NK-92 (cell line): ENCODE measurements around the gene ZBTB43.

ENCODE experiments used
- DNase-seq: peaks from one replicate; lab custom pipeline; 2025; ENCODE audit not compliant: unreplicated experiment; lab: John Stamatoyannopoulos, UW

The ZBTB43 gene

DNA sequence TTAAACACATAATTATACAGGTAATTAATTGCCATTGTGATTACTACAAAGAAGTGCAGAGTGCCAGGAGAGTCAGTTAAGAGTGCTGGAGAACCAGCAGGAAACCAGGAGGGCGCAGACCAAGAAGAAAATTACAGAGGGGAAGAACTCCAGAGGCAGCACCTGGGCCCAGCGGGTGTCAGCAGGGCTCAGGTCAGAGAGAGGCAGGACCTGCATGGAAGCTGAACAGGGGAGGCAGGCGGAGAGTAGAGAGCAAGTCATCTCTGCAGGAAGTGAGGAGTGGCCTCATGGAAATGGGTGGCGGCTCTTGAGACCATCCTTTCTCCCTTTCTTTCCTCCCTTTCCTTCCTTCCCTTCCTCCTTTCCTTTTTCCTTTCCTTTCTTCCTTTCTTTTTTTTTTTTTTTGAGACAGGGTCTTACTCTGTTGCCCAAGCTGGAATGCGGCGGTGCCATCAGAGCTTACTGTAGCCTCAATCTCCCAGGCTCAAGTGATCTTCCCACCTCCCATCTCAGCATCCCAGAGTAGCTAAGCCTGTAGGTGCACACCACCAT is 51.6 kb downstream of the ZBTB43 start:
- DNase-seq = no peak

DNA sequence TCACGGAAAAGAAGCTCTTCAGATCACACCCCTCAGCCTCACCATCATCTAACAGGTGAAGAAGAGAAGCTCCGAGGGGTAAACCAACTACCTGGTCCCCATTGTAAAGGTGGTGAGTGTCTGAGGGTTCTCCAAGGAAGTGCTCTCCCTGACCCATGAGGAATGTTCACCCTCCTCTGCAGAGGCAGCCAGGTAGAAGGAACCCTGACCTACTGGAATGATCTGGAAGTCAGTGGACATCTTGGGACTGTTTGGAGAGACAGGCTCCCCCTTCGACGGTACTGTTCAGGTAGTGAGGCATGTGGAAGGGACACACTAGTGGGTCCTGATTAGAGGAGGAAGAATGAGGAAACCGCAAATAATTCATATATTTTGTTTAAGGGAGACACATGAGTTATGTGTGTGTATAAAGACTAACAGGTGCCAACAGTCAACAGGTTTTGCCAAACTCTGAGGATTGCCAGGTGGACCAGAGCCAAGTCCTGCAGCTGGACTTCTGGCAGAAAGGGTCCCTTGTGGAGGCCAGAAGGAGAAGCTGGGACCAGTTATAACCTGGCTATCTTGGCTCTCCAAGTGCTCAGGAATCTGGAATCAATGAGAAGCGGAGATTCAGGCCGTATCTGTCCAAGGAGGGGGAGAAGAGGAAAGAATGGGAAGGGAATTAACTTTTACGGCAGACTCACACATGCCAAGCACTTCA is 52.6 kb downstream of the ZBTB43 start:
- DNase-seq = no peak

DNA sequence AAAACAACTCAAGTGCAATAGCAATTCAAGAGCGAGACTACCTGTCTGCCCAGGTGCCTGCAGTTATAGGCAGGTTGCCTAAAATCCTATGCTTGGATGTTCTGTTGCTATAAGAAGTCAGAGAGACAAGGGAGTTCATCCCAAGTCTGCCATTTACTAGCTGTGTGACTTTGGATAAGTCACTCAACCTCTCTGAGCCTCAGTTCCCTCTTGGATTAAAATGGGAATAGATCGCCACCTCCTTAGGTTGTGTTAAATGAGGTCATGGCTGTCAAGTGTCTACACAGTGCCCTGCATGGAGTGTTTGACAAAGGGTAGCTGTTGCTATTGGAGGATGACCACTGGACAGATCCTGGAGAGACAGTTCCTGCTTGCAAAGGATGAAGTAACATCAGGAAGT is 54.3 kb downstream of the ZBTB43 start:
- no peak for DNase-seq

DNA sequence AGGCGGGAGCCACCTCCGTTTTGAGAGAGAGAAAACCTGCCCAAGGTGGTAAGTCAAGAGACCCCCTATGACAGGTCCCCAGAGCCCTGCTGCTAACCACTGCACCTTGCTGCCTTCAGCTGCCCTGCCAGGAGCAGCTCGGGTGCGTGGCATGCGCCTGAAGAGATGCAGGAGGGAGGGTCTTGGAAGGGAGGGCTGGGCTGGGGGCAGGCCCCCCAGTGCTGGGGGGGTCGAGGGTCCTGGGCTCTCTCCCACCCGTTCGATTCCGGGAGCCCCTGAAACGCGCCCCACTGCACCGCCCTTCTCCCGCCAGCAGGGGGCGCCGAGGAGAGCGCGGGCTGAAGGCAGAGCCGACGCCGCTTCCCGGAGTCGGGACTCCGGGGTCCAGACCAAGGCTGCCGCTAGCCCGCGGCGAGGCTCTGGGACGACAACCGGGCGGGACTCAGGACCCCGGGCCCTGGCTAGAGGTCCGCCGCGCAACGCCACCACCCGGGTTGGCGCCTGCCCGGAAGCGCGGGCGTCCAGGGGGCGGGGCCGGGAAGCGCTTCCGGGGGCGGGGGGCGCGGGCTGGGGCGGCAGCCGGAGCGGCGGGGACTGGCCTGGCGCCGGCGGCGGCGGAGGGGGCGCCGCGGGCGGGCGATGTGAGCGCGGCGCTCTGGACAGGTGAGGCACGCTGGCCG is 55.4 kb downstream of the ZBTB43 start, which contains the start of gene ZBTB34:
ZBTB34 (plus strand) TSS at position 563 of the 680 bp plus-strand sequence. CDS start 18,761 bp downstream, outside the sequence.
- DNase-seq = no peak

DNA sequence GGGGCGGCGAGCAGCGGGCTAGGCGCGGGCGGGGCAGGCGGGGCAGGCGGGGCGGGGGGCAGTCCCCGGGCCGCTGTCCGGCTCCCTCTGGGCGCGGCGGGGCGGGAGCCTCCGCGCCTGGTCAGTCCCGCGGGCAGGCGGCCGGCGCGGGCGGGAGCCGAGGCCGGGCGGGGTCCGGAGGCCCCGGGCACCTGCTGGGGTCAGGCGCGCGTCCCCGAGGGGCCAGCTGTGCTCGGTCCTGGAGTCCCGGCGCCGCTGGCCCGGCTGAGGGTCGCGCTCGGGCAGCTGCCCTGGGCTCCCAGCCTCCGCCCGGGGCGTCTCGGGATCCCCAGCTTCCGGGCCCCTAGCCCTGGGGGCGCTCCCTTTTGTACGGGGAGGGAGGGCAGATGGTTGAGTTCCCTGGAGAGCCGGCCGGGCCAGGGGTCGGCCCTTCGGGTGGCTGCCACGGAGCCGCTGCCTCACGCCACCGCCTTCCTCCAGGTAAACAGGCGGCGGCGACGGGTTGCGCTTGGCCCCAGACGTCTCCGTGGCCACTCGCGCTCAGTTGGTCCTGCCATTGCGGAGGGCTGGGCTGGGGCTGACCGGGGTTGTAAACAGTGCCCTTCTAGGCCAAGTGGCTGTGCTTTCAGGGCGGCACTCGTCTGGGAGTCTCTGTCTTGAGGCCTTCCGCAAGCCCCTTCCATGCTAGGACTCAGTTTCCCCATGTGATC is 56.1 kb downstream of the ZBTB43 start:
- no peak for DNase-seq

DNA sequence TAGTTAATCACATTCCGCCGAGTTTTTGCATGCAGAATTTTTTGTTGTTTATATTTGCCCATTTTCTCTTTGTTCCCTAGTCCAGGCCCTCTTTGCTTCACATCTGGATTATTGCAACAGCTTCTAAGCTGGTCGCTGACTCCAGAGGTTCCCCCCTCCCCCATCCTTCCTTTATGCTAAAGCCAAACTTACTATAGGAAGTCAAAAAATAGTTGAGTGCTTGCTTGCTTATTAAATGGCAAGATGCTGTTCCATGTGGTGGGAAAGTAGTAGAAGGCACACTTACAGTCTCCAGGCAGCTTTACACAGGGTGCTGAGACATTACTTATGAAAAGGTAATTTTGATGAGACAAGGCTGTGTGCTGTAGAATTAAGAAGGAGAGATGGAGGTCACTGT is 56.9 kb downstream of the ZBTB43 start:
- DNase-seq = no peak

DNA sequence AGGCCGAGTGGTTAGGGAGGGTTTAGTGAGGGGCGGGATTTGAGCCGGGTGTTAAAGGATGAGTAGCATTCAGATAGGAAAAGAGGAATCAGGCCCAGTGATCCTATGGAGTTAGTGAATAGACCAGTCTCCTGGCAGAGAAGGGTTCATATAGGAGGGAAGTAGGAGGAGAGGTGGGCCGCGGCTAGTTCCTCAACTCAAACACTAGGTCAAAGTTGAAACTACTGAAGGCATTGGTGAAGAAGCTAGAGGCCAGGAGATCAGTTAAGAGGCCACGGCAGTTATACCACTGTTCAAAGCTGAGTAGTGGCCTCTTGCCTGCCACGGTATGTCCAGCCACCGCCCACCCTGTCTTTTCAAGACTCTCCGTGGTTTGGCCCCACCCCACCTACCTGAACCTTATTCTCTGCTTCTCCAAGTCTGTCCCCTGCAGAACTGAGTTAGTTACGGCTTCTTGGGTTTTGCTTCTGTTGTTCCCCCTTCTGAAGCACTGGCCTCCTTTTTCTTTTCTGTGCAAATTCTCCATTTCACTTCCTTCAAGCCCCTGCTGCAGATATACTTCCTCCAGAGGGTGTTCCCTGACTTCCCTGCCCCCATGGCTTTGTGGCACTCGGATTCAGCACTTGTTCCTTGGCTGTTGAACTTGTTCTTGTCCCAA is 57.4 kb downstream of the ZBTB43 start:
- DNase-seq = no peak

DNA sequence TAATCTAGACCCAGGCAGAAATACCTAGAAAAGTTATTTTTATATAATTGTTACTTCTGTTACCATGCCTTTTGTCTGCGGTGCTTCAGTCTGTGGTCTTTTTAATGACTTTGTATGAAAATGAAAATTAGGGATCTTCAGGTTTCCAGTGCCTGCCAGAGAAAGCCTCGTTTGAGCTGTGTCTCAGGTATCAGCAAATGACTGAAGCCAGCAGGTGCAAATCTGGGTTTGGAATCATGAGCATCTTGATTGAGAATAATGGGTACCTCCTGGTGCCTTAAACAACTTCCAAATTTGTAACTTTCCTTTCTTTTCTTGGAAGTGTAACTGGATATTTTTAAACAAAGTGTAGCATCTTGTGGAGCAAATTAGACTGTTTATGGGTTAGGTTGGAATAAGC is 59.9 kb downstream of the ZBTB43 start:
- no peak for DNase-seq

DNA sequence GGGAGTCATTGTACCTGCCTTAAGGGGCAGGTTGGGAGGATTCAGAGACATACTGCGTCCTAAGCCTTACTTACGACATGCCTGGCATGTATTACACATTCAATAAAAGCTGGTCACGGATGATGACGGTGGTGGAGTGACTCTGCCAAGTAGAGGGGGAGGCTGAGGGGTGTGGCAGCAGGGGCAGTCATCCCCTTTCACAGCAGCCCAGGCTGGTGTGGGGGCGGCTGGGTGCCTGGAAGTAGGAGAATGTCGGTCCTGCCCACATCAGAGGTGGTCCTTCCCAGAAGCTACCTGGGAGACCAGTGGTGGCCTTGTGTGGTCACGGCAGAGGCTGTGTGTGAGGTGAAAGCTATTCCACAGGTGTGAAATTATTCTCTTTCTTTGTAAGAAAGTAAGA is 64.5 kb downstream of the ZBTB43 start:
- DNase-seq = no peak

DNA sequence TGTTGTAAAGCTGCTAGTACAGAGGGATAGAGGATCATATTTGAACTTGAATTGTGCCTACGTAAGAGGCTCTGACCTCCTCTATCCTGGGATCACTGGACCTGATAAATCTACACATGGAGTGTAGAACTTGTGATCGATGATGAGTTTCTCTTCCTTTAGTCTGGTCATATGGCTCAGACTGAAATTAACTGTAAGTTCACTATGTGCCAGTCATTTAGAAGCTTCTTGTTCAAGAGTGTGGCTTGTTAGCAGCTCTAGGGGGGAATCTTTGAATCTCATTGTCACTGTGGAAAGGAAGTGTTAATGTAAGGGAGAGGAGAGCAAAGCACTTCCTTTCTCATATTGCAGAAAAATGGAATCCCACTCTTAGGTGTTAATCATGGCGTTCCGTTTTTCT is 67.7 kb downstream of the ZBTB43 start:
- DNase-seq = no peak

DNA sequence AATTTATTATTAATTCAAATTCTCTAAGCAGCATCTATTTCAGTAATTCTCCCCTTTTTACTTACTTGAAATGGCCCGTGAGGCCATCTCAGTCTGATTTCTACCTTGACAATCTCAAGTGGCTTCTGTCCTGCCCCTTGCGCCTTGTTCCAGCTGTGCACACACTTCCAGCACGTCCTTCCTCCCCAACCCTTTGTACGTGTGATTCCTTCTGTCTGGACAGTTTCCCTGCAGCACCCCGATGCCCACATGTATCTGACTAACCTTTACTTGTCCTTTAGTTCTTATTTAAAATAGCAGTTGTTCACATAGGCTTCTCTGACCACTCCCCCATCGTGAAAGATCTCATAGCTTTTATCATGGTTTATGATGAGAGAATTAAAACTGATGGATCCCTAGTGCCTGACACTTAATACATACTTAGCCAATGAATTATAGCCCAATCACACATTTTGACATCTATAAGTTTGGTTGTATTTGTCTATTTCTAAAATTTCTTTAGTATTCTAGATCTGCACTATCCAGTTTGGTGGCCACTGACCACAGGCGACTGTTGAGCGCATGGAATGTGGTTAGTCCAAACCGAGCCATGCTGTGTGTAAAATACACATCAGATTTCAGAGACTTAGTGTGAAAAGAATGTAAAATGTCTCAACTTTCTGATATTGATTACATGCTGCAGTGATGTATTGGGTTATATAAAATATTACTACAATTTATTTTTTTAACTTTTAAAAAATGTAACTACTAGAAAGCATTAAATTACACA is 69.9 kb downstream of the ZBTB43 start:
- no peak for DNase-seq

DNA sequence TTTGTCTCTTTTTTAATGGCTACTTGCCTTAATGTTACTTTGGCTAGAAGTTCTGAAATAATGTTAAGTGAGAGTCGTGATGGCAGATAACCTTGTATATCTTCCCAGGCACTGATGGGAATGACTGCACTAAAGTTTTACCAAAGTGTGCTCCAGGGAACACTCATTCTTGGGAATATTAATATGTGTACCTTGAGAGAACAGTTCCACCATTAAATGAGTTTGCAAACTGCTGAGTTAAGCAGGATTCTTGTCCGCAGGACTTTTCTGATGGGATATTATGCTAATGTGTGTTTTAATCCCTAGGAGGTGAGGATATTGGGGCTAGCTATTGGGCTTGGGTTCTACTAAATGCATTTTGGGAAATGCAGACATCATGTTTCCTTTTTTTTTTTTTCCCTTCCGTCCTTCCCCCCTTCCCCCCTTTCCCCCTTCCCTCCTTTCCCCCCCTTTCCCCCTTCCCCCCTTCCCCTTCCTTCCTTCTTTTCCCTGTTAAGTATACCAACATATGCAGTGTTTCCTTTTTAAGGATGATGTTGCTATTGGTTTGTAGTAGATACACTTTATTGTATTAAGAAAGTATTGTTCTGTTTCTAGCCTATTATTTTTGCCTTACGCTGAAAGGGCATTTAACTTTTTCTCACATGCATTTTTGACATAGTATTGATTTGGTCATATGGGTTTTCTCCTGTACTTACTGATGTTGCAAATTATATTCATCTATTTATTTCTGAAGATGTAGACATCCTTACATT is 71.1 kb downstream of the ZBTB43 start:
- no peak for DNase-seq

DNA sequence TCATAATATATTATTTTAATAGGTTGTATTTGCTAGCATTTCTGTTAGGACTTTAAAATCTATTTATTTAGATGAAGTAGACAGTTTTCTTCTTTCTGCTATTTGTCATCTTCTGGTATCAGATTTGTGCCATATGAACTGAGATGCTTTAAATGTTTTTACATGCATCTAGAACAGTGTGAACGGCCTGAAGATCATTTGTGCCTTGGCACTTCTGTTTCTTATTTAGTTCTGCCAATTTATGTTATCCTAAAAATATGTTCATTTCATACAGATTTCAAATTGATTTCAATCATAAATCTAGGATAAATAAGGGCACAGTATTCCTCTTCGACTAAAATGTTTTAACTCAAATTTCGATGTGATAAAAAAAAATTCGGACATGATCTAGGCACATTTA is 71.7 kb downstream of the ZBTB43 start:
- DNase-seq = no peak

DNA sequence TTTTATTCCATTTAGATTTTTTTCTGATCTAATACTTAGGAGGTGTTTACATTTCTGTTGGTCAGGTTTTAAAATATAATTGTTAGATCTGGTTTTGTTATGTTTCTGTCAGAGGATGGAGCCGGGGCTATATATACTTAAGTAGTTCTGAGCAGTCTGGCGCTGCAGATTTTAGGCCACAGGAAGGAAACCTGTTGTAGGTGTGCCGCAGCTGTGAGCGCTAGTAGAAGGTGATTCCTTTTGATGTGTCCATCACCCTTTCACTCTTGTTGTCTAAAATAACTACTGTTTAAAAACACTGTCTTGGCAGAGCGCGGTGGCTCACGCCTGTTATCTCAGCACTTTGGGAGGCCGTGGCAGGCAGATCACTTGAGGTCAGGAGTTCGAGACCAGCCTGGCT is 72.6 kb downstream of the ZBTB43 start:
- no peak for DNase-seq

DNA sequence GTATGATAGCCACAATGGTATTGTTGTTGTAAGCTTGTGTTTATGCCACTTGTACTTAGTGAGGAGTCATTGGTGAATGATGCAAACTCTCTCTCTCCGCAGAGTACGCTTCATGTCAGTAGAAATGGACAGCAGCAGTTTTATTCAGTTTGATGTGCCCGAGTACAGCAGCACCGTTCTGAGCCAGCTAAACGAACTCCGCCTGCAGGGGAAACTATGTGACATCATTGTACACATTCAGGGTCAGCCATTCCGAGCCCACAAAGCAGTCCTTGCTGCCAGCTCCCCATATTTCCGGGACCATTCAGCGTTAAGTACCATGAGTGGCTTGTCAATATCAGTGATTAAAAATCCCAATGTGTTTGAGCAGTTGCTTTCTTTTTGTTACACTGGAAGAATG is 74.4 kb downstream of the ZBTB43 start:
- no peak for DNase-seq

DNA sequence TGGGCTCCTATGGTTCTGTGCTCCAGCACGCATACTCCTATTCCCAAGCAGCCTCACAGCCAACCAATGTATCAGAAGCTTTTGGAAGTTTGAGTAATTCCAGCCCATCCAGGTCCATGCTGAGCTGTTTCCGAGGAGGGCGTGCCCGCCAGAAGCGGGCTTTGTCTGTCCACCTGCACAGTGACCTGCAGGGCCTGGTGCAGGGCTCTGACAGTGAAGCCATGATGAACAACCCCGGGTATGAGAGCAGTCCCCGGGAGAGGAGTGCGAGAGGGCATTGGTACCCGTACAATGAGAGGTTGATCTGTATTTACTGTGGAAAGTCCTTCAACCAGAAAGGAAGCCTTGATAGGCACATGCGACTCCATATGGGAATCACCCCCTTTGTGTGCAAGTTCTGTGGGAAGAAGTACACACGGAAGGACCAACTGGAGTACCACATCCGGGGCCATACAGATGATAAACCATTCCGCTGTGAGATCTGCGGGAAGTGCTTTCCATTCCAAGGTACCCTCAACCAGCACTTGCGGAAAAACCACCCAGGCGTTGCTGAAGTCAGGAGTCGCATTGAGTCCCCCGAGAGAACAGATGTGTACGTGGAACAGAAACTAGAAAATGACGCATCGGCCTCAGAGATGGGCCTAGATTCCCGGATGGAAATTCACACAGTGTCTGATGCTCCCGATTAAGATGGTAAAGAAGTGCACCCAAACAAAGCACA is 75.5 kb downstream of the ZBTB43 start:
- DNase-seq = no peak

DNA sequence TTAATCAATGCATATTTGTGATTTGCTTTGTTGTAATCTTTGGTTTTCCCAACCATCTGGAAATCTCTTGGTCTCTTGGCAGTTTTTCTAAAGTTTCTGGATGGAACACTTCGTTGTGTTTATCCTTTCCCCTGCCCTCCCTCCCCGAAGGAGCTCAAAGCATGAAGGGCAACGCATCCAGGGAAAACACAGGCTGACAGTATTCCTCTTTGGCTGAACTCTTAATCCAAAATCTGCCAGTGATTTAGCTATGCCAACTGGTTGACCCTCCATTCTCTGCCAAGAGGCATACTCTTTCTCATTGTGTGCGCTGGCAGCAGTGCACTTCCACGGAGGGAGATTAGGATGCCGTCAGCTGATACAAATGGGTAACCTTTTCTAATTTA is 76.1 kb downstream of the ZBTB43 start:
- DNase-seq = no peak

DNA sequence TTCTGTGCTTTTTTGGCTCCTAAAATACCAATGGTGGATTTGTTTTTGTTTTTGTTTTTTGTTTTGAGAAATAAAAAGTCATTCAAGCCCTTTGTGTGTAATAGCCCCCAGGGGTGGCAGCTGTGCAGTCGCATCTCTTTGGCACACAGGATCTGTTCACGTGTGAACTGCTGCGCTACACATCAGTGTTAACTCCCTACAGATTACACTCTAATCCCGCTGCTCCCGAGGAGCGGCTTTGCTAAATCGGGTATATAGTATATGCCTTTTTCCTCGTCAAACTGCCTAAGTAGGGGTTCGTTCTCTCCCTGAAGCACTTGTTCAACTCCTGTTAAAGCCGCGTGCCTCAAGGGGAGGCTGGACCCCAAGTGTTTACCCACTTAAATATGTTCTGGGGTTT is 77.9 kb downstream of the ZBTB43 start:
- no peak for DNase-seq

DNA sequence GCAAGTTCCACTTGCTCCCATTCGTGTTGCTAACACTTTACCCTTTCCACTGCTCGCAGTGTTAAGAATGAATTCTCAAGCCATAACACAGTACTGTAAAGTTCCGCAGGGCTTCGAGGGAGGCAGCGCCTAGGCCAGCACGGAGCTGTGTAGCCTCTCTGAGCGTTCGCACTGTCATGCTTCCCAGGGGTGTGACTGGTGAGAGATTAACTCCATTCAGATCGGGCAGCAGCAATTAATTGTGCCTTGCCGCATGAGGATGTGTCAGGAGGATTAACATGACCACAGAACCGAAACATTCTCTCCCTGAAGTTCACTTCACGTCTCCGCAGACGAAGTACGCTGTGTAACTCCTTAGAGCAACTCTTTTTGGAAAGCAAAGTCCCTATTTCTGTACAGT is 78.8 kb downstream of the ZBTB43 start:
- no peak for DNase-seq
